NCI-H524 (cell line): Measurements from ENCODE around the gene MYO1D.
"Not testable (repeated sequence)": the region's sequence is repeated elsewhere in the genome, so short reads cannot be mapped to it uniquely, and the experiment has no call there.

Experiments used
- DNase-seq, 2 experiments: peaks; one replicate each; lab custom pipeline; 2025; lab: John Stamatoyannopoulos, UW

The MYO1D gene

DNA sequence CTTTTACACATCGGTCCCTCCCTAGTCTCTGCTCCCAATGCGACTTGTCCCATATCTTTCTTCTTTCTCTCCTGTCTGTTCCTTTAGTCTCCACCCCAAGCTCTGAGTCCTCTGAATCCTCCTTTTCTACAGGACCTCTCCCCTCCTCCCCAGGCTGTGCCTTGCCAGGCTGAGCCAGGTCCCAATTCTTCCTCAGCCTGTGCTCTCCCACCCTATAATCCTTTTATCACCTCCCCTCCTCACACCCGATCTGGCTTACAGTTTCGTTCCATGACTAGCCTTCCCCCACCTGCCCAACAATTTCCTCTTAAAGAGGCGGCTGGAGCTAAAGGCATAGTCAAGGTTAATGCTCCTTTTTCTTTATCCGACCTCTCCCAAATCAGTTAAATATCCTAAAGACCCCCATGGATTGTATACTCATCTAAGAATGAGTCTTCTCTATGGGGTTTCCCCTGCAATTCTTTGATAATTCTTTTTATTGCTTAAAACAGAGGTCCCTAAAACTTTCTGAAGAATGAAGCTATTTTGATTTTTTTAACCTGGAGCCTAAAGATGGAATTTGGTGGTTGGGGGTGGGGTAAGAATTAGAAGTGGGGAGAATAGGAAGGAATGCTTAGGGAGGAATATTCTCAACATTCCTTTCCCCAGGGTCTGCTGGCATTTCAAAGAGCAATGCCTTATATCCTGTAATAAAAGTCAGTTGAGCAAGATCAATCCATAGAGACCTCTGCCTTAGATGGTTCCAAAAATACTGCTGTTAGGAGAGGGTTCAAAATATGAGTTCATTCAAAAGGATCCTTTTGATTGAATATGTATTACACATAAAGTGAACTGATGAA is 102.8 kb downstream of the MYO1D start:
- DNase-seq: peak in 1 of 2 experiments; percentile 63

- peak; percentile 39 to 91 for DNase-seq
Measured at GRCh38 chr17:32772453-32773025, 104.4 kb downstream of the MYO1D start.

- DNase-seq: no peak
Measured at GRCh38 chr17:32771396-32771795, 105.5 kb downstream of the MYO1D start.

DNA sequence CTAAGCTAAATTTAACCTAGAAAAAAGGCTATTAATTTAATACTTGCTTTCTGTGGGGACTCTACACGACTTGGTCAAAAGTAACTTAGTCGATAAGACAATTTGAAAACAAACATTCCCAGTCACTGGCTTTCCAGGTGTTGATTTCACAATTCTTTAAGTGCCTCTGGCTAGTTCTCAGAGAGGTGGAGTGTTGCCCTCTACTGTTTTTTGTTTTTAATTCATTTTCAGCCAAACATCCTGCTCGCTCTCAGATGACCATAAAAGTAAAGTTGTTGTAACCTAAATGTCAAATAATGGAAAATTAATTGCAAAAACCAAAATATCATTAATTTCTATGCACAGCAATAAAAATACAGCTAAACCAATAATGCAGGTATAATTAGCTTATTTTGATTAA is 107.1 kb downstream of the MYO1D start:
- DNase-seq: peak in 1 of 2 experiments; percentile 58

- DNase-seq: no peak
Measured at GRCh38 chr17:32763855-32764439, 113.0 kb downstream of the MYO1D start.

DNA sequence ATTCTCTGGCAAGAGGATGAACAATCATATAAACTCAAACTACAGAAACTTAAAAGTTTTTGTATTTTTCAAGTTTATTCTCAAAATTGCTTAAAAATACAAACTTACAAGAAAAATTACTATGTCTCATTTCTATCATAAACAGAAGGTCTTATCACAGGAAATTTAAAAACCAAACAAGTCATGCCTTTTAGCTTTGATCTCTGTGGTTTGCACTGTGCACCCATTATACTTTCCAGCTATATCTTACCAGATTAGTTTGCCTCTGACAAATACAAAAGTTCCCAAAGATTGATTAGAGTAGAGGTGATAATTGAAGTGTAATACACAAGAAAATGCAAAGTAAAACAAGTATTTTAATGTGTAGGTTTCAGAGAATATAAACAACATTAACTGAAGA is 117.4 kb downstream of the MYO1D start:
- no peak for DNase-seq

GRCh38 chr17:32757963-32758362 is 119.0 kb downstream of the MYO1D start:
- DNase-seq: no peak

- DNase-seq: no peak
Measured at GRCh38 chr17:32756696-32757095, 120.2 kb downstream of the MYO1D start.

DNA sequence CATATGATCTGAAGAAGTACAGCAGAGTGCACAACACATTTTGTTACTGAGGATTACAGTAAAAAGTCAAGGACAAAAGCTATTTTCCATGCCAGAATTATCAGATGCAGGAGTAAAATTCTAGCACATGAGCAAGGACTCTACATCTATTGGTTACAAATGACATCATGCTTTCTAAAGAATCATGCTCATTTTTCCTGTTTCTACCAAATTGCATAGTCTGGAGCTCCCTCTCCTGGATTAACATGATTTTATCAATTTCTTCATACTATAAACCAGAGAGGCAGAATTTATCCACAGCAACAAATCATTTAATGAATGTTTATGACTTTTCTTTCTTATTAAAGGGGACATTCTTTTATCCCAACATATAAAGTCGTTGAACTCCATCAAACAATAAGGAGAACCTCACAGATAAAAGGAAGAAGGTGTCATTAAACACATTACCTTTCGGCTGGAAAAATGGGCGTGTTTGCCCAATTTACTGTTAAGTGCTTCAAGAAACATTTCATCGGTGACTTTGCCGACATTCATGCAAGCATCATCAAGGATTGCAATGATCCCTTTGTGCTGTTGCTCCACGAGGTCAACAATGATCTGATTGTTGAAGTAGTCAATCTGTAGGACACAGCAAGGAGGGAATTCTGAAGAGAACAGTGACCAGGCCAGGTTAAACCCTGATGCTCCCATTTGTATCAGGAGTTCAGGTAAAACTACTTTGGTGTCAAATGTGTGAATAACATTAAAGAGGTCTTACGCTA is 121.7 kb downstream of the MYO1D start:
- DNase-seq: peak; percentile 23 to 81

- DNase-seq: no peak
Measured at GRCh38 chr17:32752934-32753333, 124.0 kb downstream of the MYO1D start.

- DNase-seq: no peak
Measured at GRCh38 chr17:32747856-32748255, 129.1 kb downstream of the MYO1D start.

GRCh38 chr17:32746698-32747097 is 130.2 kb downstream of the MYO1D start:
- no peak for DNase-seq

GRCh38 chr17:32746280-32746679 is 130.6 kb downstream of the MYO1D start:
- no peak for DNase-seq

DNA sequence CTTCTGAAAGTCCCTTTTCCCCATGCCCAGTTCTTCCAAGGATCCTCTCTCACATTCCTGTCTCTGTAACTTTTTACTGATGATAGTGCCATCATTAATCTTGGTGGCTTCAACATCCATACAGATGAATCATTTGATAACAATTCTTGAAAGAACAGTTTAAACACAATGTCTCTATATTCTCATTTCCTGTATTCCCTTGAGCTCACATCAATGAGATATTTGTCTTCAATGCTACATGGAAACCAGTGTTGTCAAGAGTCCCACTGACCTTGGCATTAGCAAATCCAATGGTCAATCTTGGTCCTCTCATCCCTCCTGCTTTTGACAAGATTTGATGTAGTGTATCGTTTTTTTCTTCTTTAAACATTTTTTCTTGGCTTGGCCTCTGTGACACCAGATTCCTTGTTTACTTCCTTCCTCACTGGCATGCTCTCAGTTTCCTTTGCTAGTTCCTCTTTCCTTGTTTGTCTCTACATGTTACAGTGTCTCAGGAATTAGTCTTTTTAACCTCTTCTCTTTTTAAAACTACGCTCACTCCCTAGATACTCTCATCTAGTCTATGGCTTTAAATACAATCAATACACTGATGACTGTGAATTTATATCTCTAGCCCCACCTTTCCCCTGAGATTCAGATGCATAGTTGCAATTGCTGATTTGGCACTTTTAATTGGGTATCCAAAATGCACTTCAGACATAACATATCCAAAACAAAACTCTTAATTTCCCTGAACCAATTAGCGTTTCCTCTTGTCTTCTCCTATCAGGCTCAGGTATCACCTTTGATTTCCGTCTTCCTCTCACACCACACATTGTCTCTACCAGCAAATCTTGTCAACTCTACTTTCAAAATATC is 134.0 kb downstream of the MYO1D start:
- no peak for DNase-seq

GRCh38 chr17:32741381-32741780 is 135.5 kb downstream of the MYO1D start:
- DNase-seq: no peak

GRCh38 chr17:32739722-32740121 is 137.2 kb downstream of the MYO1D start:
- no peak for DNase-seq

DNA sequence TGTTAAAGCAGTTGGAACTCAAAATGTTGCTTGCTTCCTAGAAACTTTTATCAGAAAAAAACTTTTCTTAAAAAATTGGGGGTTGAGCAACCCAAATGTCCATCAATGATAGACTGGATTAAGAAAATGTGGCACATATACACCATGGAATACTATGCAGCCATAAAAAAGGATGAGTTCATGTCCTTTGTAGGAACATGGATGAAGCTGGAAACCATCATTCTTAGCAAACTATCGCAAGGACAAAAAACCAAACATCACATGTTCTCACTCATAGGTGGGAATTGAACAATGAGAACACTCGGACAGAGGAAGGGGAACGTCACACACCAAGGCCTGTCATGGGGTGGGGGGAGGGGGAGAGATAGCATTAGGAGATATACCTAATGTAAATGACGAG is 137.8 kb downstream of the MYO1D start:
- not testable (repeated sequence) for DNase-seq

- DNase-seq: no peak
Measured at GRCh38 chr17:32733401-32733800, 143.5 kb downstream of the MYO1D start.

DNA sequence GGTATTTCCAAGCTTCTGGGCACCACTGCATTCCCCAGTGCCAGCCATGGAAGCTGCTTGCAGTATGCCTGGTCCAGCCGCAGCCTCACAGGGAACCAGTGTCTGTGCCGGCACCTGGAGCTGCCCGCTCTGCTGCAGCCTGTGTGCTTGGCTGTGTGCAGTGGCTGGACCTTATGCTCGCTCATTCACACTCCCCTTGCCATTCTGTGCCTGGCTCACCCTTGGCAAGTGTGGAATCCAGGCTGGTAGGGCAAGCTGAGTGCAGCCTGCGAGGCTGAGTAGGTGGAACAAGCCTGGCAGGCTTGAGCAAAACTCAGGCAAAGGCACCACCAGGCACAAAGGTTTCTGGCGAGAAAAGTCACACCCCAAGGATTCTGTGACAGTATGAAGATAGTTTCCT is 144.0 kb downstream of the MYO1D start:
- DNase-seq: no peak

GRCh38 chr17:32732296-32732642 is 144.7 kb downstream of the MYO1D start:
- DNase-seq: no peak

GRCh38 chr17:32731556-32732295 is 145.2 kb downstream of the MYO1D start:
- DNase-seq: peak in 1 of 2 experiments; percentile 13
